ENCODE measurements around the gene EIPR1. TPM values are rescaled to one million over a fixed set of nuclear protein-coding genes. Genes with fewer than 3 reads are reported as not detected.
"Not testable (repeated sequence)": the region's sequence is repeated elsewhere in the genome, so short reads cannot be mapped to it uniquely, and the experiment has no call there.

EIPR1 gene
- polyA plus RNA-seq, 5 donors = 18.7 to 22.0 (median 20.3) TPM

DNA sequence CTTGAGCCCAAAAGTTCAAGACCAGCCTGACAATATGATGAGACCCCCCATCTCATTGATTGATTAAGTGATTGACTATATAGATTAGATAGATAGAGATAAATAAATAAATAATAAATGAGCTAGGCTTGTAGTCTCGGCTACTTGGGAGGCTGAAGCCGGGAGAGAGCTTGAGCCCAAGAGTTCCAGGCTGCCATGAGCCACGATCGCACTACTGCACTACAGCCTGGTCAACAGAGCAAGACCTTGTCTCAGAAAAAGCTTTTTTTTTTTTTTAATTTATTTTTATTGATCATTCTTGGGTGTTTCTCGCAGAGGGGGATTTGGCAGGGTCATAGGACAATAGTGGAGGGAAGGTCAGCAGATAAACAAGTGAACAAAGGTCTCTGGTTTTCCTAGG is 12.4 kb downstream of the EIPR1 start:
- DNase-seq = no peak

DNA sequence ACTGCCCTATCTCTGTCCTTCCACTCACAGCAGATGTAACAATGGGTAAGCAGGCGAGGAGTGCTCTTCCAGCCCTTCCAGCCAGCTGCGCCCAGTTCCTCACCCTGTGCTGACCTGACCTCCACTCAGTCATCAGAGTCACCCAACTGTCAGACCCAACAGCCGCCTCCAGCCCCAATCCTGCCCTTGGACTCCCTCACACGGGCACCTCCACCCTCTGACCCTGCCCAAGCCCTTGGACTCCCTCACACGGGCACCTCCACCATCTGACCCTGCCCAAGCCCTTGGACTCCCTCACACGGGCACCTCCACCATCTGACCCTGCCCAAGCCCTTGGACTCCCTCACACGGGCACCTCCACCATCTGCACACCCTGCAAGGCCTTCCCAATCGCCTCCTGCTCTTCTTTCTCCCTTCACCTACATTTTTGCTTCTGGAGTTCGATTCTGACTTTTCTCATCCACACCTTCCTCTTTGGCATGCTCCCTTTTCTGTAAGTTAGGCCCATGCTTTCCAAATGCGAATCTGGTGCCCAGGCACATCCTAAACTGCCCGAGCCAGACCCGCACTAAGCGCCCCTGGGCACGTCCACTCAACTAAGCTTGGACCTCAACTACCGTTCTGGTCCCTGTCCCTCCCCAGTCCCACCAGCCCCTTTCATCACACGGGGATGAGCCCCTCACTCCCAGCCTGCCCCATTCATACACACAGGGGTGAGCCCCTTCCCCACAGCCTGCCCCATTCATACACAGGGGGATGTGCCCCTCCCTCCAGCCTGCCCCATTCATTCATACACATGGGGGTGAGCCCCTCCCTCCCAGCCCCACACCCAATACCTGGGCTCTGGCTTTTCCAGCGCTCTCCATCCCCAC is 15.9 kb downstream of the EIPR1 start:
- no peak for DNase-seq

GRCh38 chr2:3357926-3358325 is 19.7 kb downstream of the EIPR1 start:
- no peak for DNase-seq

DNA sequence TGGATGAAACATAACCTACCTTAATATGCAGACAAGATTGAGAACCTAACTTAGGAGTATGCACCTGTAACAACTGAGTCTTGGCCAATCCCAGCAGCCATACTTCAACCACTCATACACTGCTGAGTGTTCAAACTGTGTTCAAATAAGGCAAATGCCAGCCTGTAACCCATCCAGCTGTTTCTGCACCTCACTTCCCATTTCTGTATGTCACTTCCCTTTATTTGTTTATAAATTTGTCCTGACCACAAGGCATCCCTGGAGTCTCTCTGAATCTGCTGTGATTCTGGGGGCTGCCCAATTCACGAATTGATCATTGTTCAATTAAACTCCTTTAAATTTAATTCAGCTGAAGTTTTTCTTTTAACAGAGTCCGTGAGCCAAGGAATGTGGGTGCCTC is 20.2 kb downstream of the EIPR1 start:
- DNase-seq = not testable (repeated sequence)

DNA sequence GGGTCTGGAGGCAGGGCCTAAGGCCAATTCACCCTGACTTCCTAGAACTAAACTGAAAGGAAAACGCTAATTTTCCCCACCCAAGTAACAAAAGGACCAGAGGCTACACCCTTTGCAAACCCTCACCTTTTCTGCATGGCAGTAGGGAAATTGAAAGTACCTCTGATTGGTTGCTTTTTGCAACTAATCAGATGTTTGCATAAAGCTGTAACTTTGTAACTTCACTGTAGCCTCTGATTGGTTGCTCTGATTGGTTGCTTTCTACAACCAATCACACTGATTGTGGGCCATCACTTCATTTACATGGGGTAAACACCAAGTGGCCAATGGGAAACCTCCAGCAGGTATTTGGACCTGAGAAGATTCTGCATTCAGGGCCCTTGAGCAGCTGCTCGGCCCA is 20.8 kb downstream of the EIPR1 start:
- no peak for DNase-seq

- DNase-seq = no peak
Observed at GRCh38 chr2:3355951-3356569, 21.6 kb downstream of the EIPR1 start.

GRCh38 chr2:3354986-3355385 is 22.6 kb downstream of the EIPR1 start:
- DNase-seq = no peak

DNA sequence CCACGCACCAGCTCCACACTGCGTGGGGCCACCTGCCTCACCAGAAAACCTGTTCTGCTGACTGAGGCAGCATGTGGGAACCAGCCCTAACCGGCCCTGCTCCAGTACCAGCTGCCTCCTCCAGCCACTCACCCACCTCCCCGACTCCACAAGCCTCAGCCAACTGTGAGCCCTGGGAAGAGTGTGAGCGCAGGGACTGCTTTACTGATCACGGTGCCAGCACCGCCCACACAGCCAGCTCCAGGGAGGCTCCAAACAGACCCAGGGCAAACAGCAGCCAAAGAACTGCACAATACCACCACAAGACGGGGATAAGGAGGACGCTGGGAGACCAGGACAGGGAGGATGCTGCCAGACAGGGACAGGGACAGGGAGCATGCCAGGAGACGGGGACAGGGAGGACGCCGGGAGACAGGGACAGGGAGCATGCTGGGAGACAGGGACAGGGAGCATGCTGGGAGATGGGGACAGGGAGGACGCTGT is 28.4 kb downstream of the EIPR1 start:
- DNase-seq = no peak

DNA sequence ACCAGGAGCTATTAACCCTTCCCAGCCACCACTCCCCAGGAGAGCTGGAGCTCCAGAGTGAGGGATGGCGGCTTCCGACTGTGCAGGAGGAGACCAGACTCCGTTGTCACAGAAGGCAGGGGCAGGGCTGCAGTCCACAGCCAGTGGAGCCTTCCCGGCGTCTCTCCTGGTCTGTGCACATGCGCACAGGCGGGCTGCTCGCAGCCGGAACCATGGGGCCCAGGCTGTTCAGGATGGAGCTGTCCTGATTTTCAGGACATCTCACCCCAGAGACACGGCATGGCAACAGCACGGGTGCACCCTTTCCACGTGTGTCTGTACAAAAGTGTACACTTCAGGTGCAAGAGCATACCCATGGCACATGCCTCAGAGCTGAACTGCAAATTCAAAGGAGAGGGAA is 28.9 kb downstream of the EIPR1 start:
- no peak for DNase-seq

- no peak for DNase-seq
Observed at GRCh38 chr2:3345621-3346020, 32.0 kb downstream of the EIPR1 start.

DNA sequence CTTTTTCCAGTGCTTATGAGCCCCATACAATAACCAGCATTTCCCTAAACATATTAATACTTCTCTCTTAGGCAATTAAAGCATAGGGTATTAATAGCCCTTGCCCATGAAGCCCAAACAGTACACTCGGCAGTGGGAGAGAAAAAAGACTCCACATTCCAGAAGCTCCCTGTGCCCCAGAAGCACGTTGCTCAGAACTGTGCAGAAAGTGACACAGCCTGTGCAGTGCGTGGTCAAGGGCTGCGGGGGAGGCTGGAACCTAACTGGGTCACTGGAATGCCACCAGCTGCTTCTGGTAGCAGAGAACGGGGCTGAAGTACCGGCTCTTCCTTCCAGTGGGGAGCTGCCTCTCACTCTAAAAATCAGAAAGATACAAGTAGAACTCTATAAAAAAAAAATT is 32.7 kb downstream of the EIPR1 start:
- DNase-seq = no peak

DNA sequence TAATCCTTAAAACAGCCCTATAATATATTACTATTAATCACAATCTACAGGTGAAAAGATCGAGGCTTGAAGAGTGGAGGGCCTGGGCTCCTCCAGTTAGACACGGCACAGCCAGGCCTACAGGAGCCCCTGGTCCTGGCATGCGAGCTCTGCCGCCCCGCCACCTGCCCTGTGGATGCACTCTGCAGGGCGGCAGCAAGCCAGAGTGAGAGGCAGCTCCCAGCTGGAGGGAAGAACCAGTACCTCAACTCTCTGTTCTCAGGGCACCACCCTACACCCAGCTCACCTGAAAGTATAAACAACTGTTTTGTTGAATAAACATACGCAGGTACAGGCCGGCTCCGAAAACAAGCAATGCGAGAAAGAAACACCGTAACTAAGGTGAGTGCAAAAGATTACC is 34.6 kb downstream of the EIPR1 start:
- DNase-seq = no peak

DNA sequence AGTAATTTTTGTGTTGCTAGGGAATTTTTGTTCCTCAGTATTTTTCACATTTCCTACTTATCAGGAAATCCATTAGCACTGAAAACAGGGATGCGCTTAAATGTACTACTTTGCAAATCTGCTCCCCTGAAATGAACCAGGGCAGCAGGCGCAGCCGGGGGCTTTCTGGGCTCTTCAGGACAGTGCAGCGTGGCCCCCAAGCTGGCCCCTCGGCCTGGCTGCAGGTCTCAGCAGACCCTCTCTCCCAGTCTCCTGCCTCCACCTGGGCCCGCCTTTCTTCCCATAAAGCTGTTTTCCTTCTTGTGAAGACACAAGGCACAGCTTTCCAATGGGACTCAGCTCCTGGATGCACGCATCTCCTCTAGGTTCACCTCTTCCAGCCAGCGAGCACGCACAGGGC is 35.3 kb downstream of the EIPR1 start:
- DNase-seq = no peak

DNA sequence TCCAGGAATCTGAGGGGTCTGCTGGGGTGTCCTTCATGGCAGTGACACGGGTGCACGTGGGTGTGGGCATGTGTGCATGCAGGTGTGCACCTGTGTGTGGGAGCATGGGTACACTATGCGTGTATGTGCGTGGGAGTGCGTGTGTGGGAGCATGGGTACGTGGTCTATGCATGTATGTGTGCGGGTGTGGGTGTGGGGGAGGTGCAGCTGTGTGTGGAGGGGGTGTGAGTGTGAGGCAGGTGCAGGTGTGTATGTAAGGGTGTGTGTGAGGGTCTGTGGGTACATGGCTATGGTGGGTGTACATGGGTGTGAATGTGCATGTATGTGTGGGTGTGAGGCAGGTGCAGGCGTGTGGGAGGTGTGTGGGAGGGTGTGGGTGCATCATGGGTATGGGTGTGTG is 36.3 kb downstream of the EIPR1 start:
- no peak for DNase-seq

DNA sequence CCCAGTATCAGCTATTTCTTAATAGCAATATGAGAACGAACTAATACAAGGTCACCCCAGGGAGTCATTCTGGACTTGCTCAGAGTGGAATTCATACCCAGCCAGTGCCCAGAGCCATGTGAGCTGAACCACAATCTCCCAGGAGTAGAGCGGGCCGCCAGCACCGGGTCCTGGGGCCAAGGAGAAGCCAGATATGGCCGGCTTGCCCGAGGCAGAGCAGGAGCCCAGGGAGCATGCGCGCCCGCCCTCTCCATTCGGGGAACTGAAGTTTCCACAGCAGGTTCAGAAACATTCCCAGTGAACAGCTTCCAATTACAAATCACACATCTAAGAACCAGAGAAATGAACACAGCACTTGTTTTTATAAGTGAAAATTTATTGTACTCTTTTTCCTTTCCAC is 37.5 kb downstream of the EIPR1 start:
- no peak for DNase-seq

DNA sequence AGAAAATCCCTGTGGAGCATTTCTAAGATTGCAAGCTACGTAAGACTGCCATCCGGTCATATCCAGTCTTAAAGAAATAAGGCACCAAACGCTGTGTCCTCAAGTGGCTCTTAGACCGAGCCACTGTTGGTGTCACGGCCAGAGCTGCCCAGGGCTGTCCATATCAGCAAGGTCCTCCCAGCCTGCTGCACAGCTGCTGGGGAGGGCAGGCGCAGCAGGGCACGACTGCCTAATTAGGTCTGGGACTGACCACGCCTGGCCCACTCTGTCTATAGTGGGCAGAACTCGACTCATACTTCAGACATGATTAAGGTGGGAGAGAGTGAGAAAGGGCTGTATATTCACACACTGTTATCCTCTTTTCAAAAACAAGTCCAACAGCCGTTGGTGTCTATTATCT is 39.3 kb downstream of the EIPR1 start:
- no peak for DNase-seq

DNA sequence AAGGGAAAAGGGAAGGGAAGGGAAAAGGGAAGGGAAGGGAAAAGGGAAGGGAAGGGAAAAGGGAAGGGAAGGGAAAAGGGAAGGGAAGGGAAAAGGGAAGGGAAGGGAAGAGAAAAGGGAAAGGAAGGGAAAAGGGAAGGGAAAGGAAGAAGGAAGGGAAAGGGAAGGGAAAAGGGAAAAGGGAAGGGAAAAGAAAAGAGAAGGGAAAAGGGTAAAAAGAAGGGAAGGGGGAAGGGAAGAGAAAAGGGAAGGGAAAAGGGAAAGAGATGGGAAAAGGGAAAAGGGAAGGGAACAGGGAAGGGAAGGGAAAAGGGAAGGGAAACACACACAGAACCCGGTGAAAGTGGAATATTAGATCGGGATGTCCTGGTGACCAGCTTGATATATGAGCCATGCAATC is 40.8 kb downstream of the EIPR1 start:
- no peak for DNase-seq

DNA sequence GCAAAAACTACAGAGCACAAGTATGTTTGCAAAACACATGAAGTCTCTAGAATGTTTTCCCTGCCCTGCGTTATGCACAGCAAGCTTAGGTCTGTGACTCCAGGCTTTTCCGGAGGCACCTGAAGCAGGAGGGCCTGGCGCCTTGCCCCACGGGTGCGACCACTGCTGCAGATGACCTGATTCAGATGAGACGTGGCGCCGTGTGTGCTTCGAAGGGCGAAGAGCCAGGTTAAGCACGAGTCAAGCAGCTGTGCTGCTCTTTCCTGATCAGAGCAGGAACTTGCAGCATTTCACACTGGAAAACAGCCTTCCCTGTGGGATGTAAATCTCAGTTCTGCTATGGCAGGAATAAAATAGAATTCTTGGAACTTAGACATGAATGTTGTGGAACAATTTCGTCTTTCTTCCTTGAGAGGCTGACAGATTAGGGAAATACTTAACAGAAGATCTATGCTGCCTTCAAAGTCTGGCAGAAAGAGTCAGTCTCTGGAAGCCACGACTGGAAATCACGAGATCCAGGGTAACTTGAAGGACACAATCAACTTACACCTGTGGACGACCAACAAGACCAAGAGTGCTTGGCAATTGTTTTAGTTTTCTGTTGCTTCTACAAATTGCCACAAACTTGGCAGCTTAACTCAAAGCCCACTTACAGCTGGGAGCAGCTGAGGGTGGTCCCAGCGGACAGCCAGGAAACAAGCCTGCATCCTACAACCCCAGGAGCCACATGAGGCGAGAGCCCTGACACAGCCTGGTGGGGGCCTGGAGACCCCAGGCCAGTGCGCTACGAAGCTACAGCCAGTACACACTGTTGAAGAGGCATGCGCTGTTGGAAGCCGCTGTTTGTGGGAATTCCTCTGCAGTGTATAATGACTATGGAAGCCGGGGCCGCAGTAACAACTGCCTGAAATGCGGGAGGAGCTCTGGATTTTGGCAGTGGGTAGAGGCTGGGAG is 42.9 kb downstream of the EIPR1 start:
- no peak for DNase-seq

- no peak for DNase-seq
Observed at GRCh38 chr2:3332133-3332532, 45.5 kb downstream of the EIPR1 start.

GRCh38 chr2:3329491-3329890 is 48.1 kb downstream of the EIPR1 start:
- no peak for DNase-seq

GRCh38 chr2:3326871-3327270 is 50.7 kb downstream of the EIPR1 start:
- no peak for DNase-seq

- DNase-seq = no peak
Observed at GRCh38 chr2:3326182-3326537, 51.5 kb downstream of the EIPR1 start.
